LNCAP (cell line): ENCODE results near the gene BATF.

ENCODE experiments used
- CTCF ChIP-seq: fragments of 450-650 bp; IDR thresholded peaks from 2 replicates; pipeline ENCODE4 v1.5.1; 2017; ENCODE audit warnings: mild to moderate bottlenecking

Gene BATF

GRCh38 chr14:75579338-75579864 lies 57.1 kb downstream of the BATF start:
- no peak for TF ChIP-seq CTCF

GRCh38 chr14:75579882-75580281 lies 57.6 kb downstream of the BATF start:
- no peak for TF ChIP-seq CTCF

GRCh38 chr14:75587388-75587787 lies 65.1 kb downstream of the BATF start:
- no peak for TF ChIP-seq CTCF

GRCh38 chr14:75589931-75590330 lies 67.7 kb downstream of the BATF start:
- no peak for TF ChIP-seq CTCF

- no peak for TF ChIP-seq CTCF
Observed at GRCh38 chr14:75591331-75591946, 69.2 kb downstream of the BATF start.

- no peak for TF ChIP-seq CTCF
Observed at GRCh38 chr14:75591987-75592575, 69.8 kb downstream of the BATF start.

- no peak for TF ChIP-seq CTCF
Observed at GRCh38 chr14:75595226-75595625, 73.0 kb downstream of the BATF start.
